ENCODE data around the gene SIAH1. TPM values are rescaled to one million over a fixed set of nuclear protein-coding genes. Genes with fewer than 3 reads are reported as not detected.

Gene SIAH1
- total RNA-seq, 4 donors from 2014 or later: 27.2 to 31.8 (median 30.9) TPM

GRCh38 chr16:48365025-48365600 is 20.1 kb downstream of the SIAH1 start:
- no peak for TF ChIP-seq POLR2AphosphoS5 (IDR thresholded peaks at IDR 0.05)
- TF ChIP-seq EP300 (IDR thresholded peaks at IDR 0.05): no peak
- no peak for TF ChIP-seq CTCF (IDR thresholded peaks at IDR 0.05)
- no peak for TF ChIP-seq POLR2A (IDR thresholded peaks at IDR 0.05)
- Histone ChIP-seq H3K27ac (peak overlapping the region; percentile 50 to 90 (median 87)), H3K27me3 (no peaks in the 10 kb centered on the region), H3K9me3 (no peaks in the 10 kb centered on the region), H3K36me3 (peaks cover 0 to 11% of the 10 kb centered on the region in 2 donors), H3K4me3 (peak overlapping the region; percentile 57 to 75), H3K4me1 (peaks cover 12 to 74% (median 14%) of the 10 kb centered on the region in 3 donors)
- WGBS, 2 donors (ENCODE audit: low coverage in 1 of 2): 39 to 48% methylated on average over 11 to 13 of the region's 15 CpGs
- ATAC-seq: no peak

- Histone ChIP-seq H3K4me1 (peaks cover 7 to 61% (median 8%) of the 10 kb centered on the region in 3 donors), H3K9me3 (no peaks in the 10 kb centered on the region), H3K36me3 (peaks cover 0 to 29% of the 10 kb centered on the region in 2 donors), H3K27me3 (no peaks in the 10 kb centered on the region), H3K27ac (no peak overlapping the region), H3K4me3 (no peak overlapping the region)
- no peak for TF ChIP-seq CTCF (IDR thresholded peaks at IDR 0.05)
- no peak for TF ChIP-seq EP300 (IDR thresholded peaks at IDR 0.05)
- TF ChIP-seq POLR2AphosphoS5 (IDR thresholded peaks at IDR 0.05): no peak
- TF ChIP-seq POLR2A (IDR thresholded peaks at IDR 0.05): no peak
- ATAC-seq: no peak
- 86 to 90% methylated on average over 6 to 12 of the region's 12 CpGs for WGBS, 2 donors (ENCODE audit: low coverage in 1 of 2)
Observed at GRCh38 chr16:48361540-48362144, 23.6 kb downstream of the SIAH1 start.

- Histone ChIP-seq H3K4me3 (no peak overlapping the region), H3K36me3 (peaks cover 0 to 30% of the 10 kb centered on the region in 2 donors), H3K27ac (no peak overlapping the region), H3K9me3 (no peaks in the 10 kb centered on the region), H3K4me1 (peaks cover 5 to 59% (median 6%) of the 10 kb centered on the region in 3 donors), H3K27me3 (no peaks in the 10 kb centered on the region)
- ATAC-seq: no peak
- 77 to 87% methylated on average over 3 of the region's 3 CpGs for WGBS, 2 donors (ENCODE audit: low coverage in 1 of 2)
- TF ChIP-seq POLR2AphosphoS5 (IDR thresholded peaks at IDR 0.05): no peak
- TF ChIP-seq EP300 (IDR thresholded peaks at IDR 0.05): no peak
- no peak for TF ChIP-seq POLR2A (IDR thresholded peaks at IDR 0.05)
- TF ChIP-seq CTCF (IDR thresholded peaks at IDR 0.05): no peak
Observed at GRCh38 chr16:48361012-48361411, 24.2 kb downstream of the SIAH1 start.

- 94% methylated on average over 2 of the region's 2 CpGs for WGBS, 2 donors (ENCODE audit: low coverage in 1 of 2)
- TF ChIP-seq EP300 (IDR thresholded peaks at IDR 0.05) (no peak), POLR2A (IDR thresholded peaks at IDR 0.05) (no peak), CTCF (IDR thresholded peaks at IDR 0.05) (no peak), POLR2AphosphoS5 (IDR thresholded peaks at IDR 0.05) (no peak)
- H3K27me3 ChIP-seq: no peaks in the 10 kb centered on the region
- H3K36me3 ChIP-seq: peaks cover 3 to 38% of the 10 kb centered on the region in 2 donors
- H3K4me1 ChIP-seq: peaks cover 1 to 63% (median 4%) of the 10 kb centered on the region in 3 donors
- ATAC-seq: no peak
- no peaks in the 10 kb centered on the region for H3K9me3 ChIP-seq
- no peak overlapping the region for H3K27ac ChIP-seq
- H3K4me3 ChIP-seq: no peak overlapping the region
Observed at GRCh38 chr16:48359983-48360382, 25.2 kb downstream of the SIAH1 start.

- ATAC-seq: no peak
- WGBS, 2 donors (ENCODE audit: low coverage in 1 of 2): 92 to 96% methylated on average over 3 of the region's 3 CpGs
- H3K36me3 ChIP-seq: peaks cover 3 to 46% of the 10 kb centered on the region in 2 donors
Observed at GRCh38 chr16:48358419-48358818, 26.8 kb downstream of the SIAH1 start.

More at GRCh38 chr16:48358419-48358818, 26.8 kb downstream of the SIAH1 start:
- TF ChIP-seq POLR2AphosphoS5 (IDR thresholded peaks at IDR 0.05) (no peak), EP300 (IDR thresholded peaks at IDR 0.05) (no peak), POLR2A (IDR thresholded peaks at IDR 0.05) (no peak), CTCF (IDR thresholded peaks at IDR 0.05) (no peak)
- Histone ChIP-seq H3K9me3 (no peaks in the 10 kb centered on the region), H3K27ac (no peak overlapping the region), H3K4me3 (no peak overlapping the region), H3K4me1 (peaks cover 0 to 53% (median 0%) of the 10 kb centered on the region in 3 donors), H3K27me3 (no peaks in the 10 kb centered on the region)

All from gastroesophageal sphincter (tissue), 4 donors.